WERI-Rb-1 (cell line): ENCODE measurements around the gene SLC30A7.

ENCODE experiments used
- DNase-seq: peaks from one replicate; pipeline ENCODE4 v3.0.0-alpha.2; 2020
- H3K27ac ChIP-seq: fragments of 250-450 bp; sonication (Bioruptor Pico); 2 replicates; pipeline ENCODE4 v1.5.1; 2020; ENCODE audit warnings: mild to moderate bottlenecking, moderate library complexity
- H3K27me3 ChIP-seq: fragments of 250-450 bp; sonication (Bioruptor Pico); 2 replicates; pipeline ENCODE4 v1.5.1; 2021; ENCODE audit warnings: mild to moderate bottlenecking, low read depth, moderate library complexity; ENCODE audit not compliant: insufficient read depth, severe bottlenecking
- H3K36me3 ChIP-seq: fragments of 250-450 bp; sonication (Bioruptor Pico); 2 replicates; pipeline ENCODE4 v1.5.1; 2020; ENCODE audit warnings: mild to moderate bottlenecking, moderate library complexity
- H3K4me3 ChIP-seq: 2 replicates; pipeline ENCODE4 v1.5.1; 2011; ENCODE audit warnings: low read depth, mild to moderate bottlenecking, control low read depth, low read length
- H3K9me3 ChIP-seq: fragments of 250-450 bp; sonication (Bioruptor Pico); 2 replicates; pipeline ENCODE4 v1.5.1; 2021; ENCODE audit warnings: mild to moderate bottlenecking, moderate library complexity; ENCODE audit not compliant: severe bottlenecking
- CTCF ChIP-seq: IDR thresholded peaks from 2 replicates; pipeline ENCODE4 v1.5.1; 2011; ENCODE audit warnings: low read depth, mild to moderate bottlenecking, control low read depth, inconsistent platforms, low read length

SLC30A7 gene

GRCh38 chr1:100905181-100905580 is 9.3 kb downstream of the SLC30A7 start:
- Histone ChIP-seq H3K9me3 (no peaks in the 10 kb centered on the region), H3K27ac (no peak overlapping the region), H3K27me3 (no peaks in the 10 kb centered on the region), H3K36me3 (peaks cover 6% of the 10 kb centered on the region), H3K4me3 (no peak overlapping the region)
- DNase-seq, result no peak
- TF ChIP-seq CTCF, result no peak

GRCh38 chr1:100907887-100908286 is 12.0 kb downstream of the SLC30A7 start:
- no peak for TF ChIP-seq CTCF
- H3K9me3 ChIP-seq, result no peaks in the 10 kb centered on the region
- H3K27ac ChIP-seq, result no peak overlapping the region
- DNase-seq, result no peak
- H3K27me3 ChIP-seq, result no peaks in the 10 kb centered on the region
- H3K4me3 ChIP-seq, result no peak overlapping the region
- peaks cover 17% of the 10 kb centered on the region for H3K36me3 ChIP-seq

GRCh38 chr1:100909018-100909417 is 13.1 kb downstream of the SLC30A7 start:
- DNase-seq, result no peak
- Histone ChIP-seq H3K36me3 (peaks cover 22% of the 10 kb centered on the region), H3K9me3 (no peaks in the 10 kb centered on the region), H3K27me3 (no peaks in the 10 kb centered on the region), H3K27ac (no peak overlapping the region), H3K4me3 (no peak overlapping the region)
- TF ChIP-seq CTCF, result no peak

DNA sequence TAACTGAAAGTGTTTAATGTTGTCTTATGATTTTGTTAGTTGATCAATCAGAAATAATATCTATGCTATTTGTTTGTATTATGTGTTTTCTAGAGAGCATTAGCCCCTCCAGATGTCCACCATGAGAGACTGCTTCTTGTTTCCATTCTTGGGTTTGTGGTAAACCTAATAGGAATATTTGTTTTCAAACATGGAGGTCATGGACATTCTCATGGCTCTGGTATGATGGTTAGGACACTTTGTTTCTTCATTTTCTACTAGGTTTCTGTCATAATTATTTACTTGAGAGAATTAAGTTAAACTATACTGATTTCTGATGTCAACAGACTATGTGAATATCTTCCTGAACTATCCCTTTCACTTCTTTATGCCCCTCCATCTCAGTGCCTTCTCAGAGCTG is 16.1 kb downstream of the SLC30A7 start:
- DNase-seq, result no peak
- peaks cover 22% of the 10 kb centered on the region for H3K36me3 ChIP-seq

DNA sequence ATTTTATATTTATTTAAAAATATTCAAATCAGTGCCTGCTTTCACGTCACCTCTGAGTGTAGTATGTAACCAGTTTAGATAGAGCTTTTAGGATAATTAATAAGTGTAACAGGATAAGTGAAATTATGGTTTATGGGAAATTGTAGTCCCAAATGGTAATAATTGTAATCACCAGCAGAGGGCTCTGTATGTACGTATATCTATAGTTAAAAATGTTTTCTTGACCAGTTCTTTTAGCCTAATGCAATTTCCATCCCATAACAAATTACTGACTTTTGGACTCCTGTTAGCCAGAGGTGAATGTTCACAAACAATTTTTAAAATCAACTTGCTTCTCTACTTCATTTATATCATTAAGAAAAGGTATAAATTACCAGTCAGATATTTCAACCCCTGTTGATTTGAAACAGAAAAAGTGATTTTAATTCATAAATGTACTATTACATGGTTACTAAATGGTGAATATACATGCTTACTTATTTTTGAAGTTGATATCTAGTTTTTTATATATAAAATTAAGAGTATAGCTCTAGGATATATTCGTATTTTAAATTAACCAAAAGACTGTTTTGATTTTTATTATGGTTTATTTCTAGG is 25.3 kb downstream of the SLC30A7 start:
- no peak for TF ChIP-seq CTCF
- Histone ChIP-seq H3K4me3 (no peak overlapping the region), H3K27ac (no peak overlapping the region), H3K9me3 (no peaks in the 10 kb centered on the region), H3K36me3 (no peaks in the 10 kb centered on the region; the same call in 1 of the 2 replicates), H3K27me3 (no peaks in the 10 kb centered on the region)
- DNase-seq, result no peak

More for the DNA sequence above, 16.1 kb downstream of the SLC30A7 start:
- no peaks in the 10 kb centered on the region for H3K9me3 ChIP-seq
- H3K4me3 ChIP-seq, result no peak overlapping the region
- no peak for TF ChIP-seq CTCF
- no peak overlapping the region for H3K27ac ChIP-seq
- no peaks in the 10 kb centered on the region for H3K27me3 ChIP-seq

DNA sequence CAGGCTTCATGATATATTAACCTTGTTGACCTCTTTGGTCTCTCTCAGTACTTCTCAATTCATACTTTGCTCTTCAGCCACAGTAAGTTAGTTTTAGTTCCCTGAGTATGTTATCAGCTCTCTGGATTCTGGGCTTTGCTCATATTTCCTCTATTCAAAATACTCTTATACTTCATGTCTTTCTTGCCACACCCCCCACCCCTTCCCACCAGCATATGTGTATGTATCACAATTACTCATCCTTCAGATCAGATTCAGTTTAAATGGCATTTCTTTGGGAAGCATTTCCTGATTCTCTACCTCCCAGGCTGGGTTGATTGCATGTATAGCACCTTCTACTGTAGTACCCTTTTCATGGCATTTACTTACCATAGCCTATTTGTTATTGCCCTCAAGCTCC is 28.3 kb downstream of the SLC30A7 start:
- no peak overlapping the region for H3K4me3 ChIP-seq
- no peak for DNase-seq
- H3K9me3 ChIP-seq, result no peaks in the 10 kb centered on the region
- no peaks in the 10 kb centered on the region for H3K36me3 ChIP-seq
- no peaks in the 10 kb centered on the region for H3K27me3 ChIP-seq
- H3K27ac ChIP-seq, result no peak overlapping the region
- no peak for TF ChIP-seq CTCF
